ENCODE measurements around the gene TAMALIN.

The TAMALIN gene

DNA sequence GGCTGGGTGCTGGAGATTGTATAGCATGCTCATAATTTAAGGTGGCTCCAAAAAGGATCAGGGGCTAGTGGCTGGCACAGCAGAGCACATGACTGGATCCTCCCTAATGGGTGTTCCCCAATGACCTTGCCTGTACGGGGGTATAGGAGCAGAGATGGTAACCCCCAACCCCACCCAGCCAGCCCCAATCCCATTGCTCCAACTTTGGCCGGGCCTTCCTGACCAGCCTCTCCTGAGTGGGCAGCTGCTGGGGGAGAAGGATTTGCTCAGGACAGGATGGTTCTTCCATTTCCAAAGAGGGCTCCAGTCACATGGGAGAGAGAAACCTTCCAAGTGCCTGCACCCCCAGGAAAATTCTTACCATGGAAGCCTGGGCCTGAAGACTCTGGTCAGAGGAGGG is 29.2 kb downstream of the TAMALIN start:
- DNase-seq (ENCODE audit: low read depth in 3 of 3, low spot score in 1 of 3) = no peak

DNA sequence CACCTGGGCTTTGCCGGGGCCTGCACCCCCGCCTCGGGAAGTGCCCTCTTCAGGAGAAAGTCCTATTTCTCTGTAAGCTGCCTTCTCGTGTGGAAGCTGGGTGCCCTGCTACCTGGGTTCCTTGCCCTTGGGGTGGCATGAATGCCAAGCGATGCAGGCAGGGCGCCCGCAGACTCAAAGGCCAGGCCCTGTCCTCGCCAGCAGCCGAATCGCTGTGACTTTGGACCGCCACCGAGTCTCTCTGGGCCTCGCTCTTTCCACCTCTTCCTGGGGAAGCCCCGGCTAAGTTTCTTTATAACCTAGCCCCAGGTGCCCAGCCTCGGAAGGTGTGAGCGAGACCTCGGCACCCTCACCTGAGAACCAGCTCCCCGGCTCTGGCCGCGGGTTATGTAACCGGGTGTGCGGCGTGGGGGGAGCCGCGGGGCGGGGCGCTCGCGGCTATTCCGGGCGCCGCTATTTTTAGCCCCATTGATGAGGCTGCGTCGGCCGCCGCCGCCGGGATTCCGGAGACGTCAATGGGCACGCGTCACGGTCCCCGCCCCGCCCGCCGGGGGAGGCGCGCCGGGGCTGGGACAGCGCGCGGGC is 29.9 kb downstream of the TAMALIN start:
- DNase-seq (ENCODE audit: low read depth in 3 of 3, low spot score in 1 of 3) = peak in 2 of 3 donors; percentile 64 to 80

- no peak for DNase-seq (ENCODE audit: low read depth in 3 of 3, low spot score in 1 of 3)
Measured at GRCh38 chr12:52037248-52037861, 30.6 kb downstream of the TAMALIN start.

GRCh38 chr12:52038447-52038846 is 31.7 kb downstream of the TAMALIN start:
- no peak for DNase-seq (ENCODE audit: low read depth in 3 of 3, low spot score in 1 of 3)

GRCh38 chr12:52041035-52041434 is 34.3 kb downstream of the TAMALIN start:
- DNase-seq (ENCODE audit: low read depth in 3 of 3, low spot score in 1 of 3) = no peak

DNA sequence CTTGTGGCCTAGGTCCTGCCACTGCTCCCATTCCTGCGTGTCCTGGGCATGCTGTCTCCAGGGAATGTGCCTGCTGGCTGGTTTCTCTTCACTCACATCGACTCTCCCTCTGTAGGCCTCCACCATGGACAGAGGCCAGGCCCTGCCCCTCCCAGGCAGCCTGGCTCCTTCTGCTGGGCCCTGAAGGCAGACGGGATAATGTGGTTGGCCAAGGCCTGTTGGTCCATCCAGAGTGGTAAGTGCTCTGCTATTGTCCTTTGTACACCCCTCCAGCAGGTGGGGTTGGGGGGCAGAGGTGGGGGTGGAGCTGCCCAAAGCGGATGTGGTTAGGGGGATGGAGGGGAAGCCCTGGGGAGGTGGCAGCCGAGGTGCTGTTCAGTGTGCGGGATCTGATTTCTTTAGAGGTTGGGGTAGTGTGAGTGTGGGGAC is 35.0 kb downstream of the TAMALIN start:
- DNase-seq (ENCODE audit: low read depth in 3 of 3, low spot score in 1 of 3) = no peak

DNA sequence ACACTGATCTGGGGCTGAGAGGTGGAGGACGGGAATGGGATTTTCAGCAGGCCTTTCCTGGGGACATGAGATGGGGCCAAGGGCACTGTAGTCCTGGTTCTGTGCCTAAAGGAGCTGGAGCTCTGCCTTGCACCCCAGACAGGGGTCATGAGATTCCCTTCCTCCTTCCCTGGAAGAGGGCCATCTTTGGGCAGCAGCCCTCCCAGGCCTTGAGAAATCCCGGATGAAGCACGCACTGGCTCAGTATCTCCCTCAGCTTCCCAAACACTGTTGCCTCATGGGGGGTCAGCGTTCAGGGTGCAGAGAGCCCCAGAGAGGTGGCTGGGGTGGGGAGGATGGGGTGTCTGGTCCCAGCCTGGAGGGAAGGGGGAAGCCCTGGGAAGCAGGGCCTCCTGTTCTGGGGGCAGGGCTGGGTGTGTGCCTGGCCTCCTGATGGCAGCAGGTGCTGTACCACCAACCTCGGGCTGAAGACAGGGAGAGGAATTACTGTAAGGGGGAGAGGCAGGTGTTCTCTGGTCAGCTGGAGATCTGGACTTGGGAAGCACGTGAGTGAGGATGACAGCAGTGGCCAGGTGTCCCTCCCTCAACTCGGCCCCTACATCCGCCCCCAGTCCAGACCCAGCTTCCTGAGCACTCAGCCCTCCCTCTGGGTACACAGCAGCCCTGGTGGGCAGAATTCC is 36.1 kb downstream of the TAMALIN start:
- DNase-seq (ENCODE audit: low read depth in 3 of 3, low spot score in 1 of 3) = no peak

DNA sequence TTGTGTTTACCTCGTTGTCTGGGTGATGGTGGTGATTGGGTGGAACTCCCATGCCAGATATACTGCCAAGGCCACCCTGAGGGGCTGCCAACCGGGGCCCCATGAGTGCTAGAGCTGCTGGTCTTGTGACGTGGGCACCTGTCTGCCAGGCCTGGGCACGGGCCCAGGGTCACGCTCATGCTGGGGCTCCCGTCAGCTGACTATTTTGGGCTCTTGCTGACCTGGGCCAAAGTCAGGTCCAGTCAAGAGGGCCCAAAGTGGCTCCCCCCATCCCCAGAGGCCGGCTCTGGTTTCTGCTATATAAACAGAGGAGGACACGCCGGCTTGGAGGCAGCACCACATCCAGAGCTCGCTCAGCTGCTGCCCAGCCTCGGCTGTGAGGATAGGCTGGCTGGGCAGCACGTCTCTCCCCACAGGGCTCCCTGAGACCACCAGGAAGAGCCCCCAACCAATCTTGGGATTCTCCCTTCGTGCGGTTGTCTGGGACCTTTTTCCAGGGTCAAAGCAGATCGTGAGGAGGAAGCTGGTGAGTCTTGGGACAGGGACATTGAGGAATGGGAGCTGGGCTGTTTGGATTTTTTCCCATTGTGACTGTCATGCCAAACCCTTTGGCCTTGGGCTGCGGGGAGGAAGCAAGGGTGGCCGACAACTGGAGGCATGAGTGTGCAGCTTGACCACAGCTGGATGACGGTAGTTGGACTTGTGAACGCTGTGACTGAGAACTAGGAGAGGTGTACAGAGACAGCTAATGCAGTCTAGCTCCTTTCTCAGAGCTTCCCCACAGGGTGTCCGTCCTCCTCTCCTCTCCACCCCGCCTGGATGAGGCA is 36.9 kb downstream of the TAMALIN start:
- DNase-seq (ENCODE audit: low read depth in 3 of 3, low spot score in 1 of 3) = no peak

DNA sequence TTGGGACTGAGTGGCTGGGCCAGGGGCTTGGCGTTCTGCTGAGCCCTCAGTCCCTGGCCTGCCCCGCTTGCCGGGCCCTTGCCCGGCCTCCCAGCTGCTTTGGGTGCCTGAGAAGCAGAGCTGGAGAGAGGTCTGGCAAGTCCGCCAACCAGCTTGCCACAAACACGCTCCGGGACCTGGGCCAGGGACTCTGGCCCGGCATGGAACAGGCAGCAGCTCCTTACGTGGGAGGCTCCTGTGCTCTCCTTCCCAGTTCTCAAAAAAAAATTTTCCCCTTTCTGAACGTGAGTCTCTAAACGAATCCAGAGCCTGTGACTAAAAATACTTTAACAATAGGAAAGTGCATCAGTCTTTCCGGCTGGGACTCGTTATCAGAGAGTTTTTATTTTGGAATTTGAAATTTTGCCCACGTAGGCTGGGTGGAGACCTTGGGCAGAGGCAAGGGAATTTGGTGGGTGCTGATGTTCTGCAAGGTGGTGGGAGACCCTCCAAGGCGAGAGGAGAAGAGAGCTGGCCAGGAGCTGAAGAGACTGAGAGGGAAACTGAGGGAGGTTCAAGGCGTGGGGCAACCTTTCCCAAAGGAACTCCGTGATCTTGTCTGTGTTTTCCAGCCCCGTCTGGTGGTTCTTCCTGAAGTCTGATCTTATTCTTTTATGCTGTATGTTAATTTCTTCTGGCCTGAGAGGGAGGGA is 37.7 kb downstream of the TAMALIN start:
- no peak for DNase-seq (ENCODE audit: low read depth in 3 of 3, low spot score in 1 of 3)

- no peak for DNase-seq (ENCODE audit: low read depth in 3 of 3, low spot score in 1 of 3)
Measured at GRCh38 chr12:52045794-52046199, 39.1 kb downstream of the TAMALIN start.

DNA sequence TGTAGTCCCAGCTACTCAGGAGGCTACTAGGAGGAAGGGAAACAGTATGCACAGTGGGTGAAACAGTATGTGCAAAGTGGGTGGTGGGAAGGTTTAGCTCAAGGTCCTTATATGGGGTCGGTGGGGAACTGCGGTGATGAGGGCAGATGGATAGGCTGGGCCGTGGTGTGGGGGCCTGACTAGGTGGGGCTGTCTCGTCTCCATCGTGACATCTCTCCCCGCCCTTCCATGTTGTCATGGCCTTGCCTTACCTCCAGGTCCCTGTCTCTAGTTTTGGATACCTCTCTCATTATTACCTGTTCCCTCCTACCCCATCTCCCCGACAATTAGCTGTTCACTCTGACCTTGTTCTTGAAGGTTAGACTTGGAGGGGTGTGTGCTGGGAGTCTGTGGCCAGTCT is 40.1 kb downstream of the TAMALIN start:
- DNase-seq (ENCODE audit: low read depth in 3 of 3, low spot score in 1 of 3) = no peak

DNA sequence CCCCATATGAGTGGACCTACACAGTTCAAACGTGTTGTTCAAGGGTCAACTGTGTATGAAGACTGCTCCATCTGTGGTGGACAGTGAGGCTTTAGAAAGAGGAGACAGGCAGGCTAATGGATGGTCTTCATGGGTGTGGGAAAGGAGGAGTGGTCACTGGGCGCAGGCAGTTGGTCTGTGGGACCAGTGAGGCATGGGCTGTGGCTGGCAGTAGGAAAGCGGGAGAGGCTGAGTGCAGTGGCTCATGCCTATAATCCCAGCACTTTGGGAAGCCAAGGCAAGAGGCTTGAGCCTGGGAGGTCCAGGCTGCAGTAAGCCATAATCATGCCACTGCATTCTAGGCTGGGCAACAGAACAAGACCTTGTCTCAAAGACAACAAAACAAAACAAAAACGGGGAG is 42.5 kb downstream of the TAMALIN start:
- no peak for DNase-seq (ENCODE audit: low read depth in 3 of 3, low spot score in 1 of 3)

DNA sequence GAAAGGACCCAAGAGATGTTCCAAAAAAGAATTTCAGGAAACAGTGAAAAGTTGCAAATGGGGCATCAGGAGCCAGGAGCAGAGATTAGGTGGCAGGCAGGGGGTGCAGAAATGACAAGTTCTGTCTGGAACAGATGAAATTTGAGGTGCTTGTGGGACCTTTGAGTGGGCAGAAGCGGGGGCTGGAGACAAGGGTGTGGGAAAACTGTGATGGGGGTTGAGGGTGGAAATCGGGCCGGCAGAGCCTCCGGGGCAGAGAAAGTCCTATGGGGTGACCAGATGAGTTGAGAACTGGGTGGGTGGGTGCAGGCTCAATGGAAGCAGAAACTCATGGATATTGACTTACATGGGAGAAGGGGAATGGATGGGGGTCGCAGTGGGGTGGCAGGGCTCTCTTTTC is 42.9 kb downstream of the TAMALIN start:
- no peak for DNase-seq (ENCODE audit: low read depth in 3 of 3, low spot score in 1 of 3)

DNA sequence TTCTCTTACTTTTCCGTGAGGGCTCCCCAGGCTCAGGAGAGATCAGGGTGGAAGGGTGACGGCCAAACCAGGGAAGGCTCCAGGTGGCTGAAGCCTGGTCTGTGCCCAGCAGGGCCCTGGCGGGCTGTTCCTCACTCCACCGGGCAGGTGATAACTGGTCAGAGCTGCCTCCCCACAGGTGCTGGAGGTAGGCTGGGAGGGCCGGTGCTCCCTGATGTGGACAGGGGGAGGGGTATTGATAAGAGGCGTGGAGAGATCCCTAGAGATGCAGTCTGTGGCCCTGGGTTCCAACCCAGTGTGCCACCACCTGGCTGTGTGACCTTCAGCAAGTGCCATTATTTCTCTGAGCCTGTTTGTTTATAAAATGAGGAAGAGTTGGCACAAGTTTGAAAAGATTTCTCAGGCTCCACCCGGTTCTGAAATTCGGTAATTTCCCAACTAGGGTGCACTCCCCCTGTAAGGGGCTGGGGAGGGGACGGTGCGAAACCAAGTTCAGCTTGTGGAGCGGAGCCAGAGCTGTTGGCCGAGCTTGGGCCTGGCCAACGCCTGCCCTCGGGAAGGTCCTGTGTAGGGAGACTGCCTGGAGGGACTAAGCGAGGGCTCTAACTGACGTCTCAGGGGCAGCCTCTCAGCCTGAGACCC is 43.5 kb downstream of the TAMALIN start:
- DNase-seq (ENCODE audit: low read depth in 3 of 3, low spot score in 1 of 3) = peak in 1 of 3 donors; percentile 27

DNA sequence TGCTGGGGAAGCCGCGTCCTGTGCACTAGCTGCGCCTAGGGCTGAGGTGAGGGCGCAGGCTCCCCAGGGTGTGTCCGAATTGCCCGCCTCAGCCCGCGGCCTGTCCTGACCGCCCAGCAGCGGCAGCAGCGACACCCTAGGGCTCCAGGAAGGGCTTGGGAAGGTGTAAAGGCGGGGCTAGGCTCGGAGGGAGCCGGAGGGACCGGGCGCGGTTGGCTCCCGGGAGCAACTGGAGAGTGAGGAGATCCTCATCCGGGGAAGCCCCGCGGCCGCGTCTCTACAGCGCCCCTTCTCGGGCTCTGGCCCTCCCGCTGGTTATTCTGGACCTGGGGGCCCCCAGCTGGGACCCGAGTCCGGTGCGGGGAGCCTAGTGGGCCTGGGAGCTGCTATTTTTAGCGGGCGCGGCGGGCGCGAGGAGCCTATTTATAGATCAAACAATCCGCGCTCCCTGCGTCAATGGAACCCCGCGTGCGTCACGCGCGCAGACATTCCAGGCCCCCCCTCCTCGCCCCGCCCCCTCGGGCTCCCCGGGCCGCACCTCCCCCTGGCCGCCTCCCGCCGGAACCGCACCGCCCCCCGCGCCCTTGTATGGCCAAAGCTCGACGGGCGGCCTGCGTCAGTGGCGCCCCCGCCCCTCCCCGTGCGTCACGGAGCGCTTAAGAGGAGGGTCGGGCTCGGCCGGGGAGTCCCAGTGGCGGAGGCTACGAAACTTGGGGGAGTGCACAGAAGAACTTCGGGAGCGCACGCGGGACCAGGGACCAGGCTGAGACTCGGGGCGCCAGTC is 44.2 kb downstream of the TAMALIN start, which contains the start of gene NR4A1:
NR4A1 (plus strand) TSS at position 685 of the 784 bp plus-strand sequence. CDS start 2,887 bp downstream, outside the sequence.
- DNase-seq (ENCODE audit: low read depth in 3 of 3, low spot score in 1 of 3) = peak; percentile 96 to 99 (median 98)

DNA sequence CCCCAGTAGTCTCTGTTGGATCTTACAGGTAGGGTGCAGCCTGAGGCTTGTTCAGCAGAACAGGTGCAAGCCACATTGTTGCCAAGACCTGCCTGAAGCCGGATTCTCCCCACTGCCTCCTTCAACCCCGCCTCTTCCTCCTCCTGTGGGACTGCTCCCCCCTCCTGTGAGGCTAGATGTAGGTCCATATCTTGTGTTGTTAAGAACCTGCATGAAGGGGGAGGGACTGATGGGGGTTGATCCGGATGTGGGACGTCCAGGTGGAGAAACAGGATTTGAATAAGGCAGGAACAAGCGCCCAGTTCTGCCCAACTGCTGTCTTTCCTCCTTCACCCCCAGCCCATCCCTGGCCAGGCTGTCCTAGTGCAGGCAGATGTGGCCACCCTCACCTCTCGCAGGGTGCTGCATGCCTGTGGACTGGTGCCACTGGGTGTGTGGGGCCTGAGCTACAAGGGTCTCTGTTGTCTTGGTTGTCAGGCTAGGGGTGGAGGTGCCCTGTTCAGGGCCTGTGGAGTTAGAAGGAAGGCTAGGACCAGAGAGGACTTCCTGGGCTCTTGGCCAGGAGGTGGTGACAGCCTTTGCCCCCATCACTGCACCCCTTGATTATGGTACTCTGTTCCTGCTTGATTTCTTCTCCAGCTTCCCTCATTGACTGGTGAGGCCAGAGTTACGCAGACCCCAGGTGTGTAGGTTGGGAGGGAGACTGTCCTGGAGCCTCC is 45.9 kb downstream of the TAMALIN start:
- peak in 1 of 3 donors; percentile 23 for DNase-seq (ENCODE audit: low read depth in 3 of 3, low spot score in 1 of 3)

GRCh38 chr12:52053536-52054209 is 46.9 kb downstream of the TAMALIN start:
- peak in 1 of 3 donors; percentile 33 for DNase-seq (ENCODE audit: low read depth in 3 of 3, low spot score in 1 of 3)

DNA sequence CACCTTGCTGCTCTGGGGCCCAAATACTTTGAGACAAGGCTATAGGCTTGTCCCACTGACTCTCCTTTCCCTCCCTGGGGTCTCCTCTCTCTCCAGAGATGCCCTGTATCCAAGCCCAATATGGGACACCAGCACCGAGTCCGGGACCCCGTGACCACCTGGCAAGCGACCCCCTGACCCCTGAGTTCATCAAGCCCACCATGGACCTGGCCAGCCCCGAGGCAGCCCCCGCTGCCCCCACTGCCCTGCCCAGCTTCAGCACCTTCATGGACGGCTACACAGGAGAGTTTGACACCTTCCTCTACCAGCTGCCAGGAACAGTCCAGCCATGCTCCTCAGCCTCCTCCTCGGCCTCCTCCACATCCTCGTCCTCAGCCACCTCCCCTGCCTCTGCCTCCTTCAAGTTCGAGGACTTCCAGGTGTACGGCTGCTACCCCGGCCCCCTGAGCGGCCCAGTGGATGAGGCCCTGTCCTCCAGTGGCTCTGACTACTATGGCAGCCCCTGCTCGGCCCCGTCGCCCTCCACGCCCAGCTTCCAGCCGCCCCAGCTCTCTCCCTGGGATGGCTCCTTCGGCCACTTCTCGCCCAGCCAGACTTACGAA is 47.6 kb downstream of the TAMALIN start:
- DNase-seq (ENCODE audit: low read depth in 3 of 3, low spot score in 1 of 3) = peak in 1 of 3 donors; percentile 24

Data from stimulated activated CD4-positive, alpha-beta T cell treated with anti-CD3 and anti-CD28 coated beads, TNF-alpha, amount 100 ng/mL, for 1 hour (primary cell).